ENCODE results near the gene CDH23.

CDH23 gene

DNA sequence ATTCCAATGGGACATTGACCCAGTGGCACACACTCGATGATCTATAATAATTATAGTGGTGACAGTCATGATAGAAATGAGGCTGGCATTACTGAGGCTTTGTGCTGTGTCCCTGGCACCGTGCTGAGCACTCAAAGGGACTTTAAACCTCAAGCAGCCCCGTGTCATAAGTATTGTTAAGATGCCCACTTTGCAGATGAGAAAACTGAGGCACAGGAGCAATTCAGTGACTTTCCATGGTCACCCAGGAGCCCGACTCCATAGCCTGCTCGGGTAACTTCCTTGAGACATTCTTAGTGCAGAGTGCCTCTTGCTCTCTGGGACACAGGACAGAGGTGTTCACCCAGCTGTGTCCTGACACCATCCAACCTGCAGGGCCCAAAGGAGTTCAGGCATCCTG lies 170.3 kb downstream of the CDH23 start:
- H3K36me3 ChIP-seq (ENCODE audit: control insufficient read depth, insufficient read depth, low read length): no peaks in the 10 kb centered on the region
- no peaks in the 10 kb centered on the region for H3K4me1 ChIP-seq (ENCODE audit: control insufficient read depth, insufficient read depth, low read length)
- no peak overlapping the region for H3K9ac ChIP-seq (ENCODE audit: low read length)
- H3K9me3 ChIP-seq (ENCODE audit: control insufficient read depth, low read length): no peaks in the 10 kb centered on the region
- no peak overlapping the region for H3K4me3 ChIP-seq (ENCODE audit: low read length)
- H3K27me3 ChIP-seq (ENCODE audit: control insufficient read depth, insufficient read depth, low read length): peaks cover 6% of the 10 kb centered on the region

DNA sequence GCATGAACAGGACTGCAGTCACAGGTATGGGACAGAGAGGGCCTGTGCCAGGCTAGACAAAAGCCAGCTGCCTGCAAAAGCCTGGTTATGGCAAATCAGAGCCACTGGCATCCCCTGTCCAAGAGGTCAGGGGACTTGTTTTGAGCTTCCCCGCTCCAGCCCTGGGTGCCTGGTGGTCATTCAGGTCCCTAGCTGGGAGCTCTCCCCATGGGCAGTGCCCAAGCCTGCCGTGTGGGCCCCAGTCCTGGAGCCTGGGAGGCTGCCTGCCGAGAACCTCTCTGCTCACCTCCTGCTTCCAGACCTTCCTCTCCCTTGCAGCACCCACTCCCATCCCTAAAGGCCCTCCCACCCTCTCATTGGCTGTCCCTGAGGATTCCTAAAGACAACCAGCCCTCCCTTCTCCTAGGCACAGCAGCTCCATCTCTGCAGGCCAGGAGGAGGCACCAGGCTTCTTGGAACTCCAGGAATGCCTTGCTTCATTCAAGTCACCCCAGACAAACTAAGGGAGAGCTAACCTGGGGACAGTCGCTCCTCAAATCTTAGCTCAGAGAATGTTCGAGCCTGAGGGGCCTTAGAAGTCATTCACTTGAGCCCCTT lies 172.3 kb downstream of the CDH23 start:
- H3K27me3 ChIP-seq (ENCODE audit: control insufficient read depth, insufficient read depth, low read length): peaks cover 4% of the 10 kb centered on the region
- no peaks in the 10 kb centered on the region for H3K36me3 ChIP-seq (ENCODE audit: control insufficient read depth, insufficient read depth, low read length)
- no peak overlapping the region for H3K9ac ChIP-seq (ENCODE audit: low read length)
- no peaks in the 10 kb centered on the region for H3K4me1 ChIP-seq (ENCODE audit: control insufficient read depth, insufficient read depth, low read length)
- no peak overlapping the region for H3K4me3 ChIP-seq (ENCODE audit: low read length)
- H3K9me3 ChIP-seq (ENCODE audit: control insufficient read depth, low read length): no peaks in the 10 kb centered on the region

- H3K36me3 ChIP-seq (ENCODE audit: control insufficient read depth, insufficient read depth, low read length): no peaks in the 10 kb centered on the region
- no peak overlapping the region for H3K9ac ChIP-seq (ENCODE audit: low read length)
- no peak overlapping the region for H3K4me3 ChIP-seq (ENCODE audit: low read length)
- H3K9me3 ChIP-seq (ENCODE audit: control insufficient read depth, low read length): no peaks in the 10 kb centered on the region
- no peaks in the 10 kb centered on the region for H3K27me3 ChIP-seq (ENCODE audit: control insufficient read depth, insufficient read depth, low read length)
- no peaks in the 10 kb centered on the region for H3K4me1 ChIP-seq (ENCODE audit: control insufficient read depth, insufficient read depth, low read length)
Measured at GRCh38 chr10:71569775-71570588, 173.3 kb downstream of the CDH23 start.

GRCh38 chr10:71571460-71572175 lies 174.9 kb downstream of the CDH23 start:
- no peak overlapping the region for H3K4me3 ChIP-seq (ENCODE audit: low read length)
- H3K4me1 ChIP-seq (ENCODE audit: control insufficient read depth, insufficient read depth, low read length): no peaks in the 10 kb centered on the region
- H3K27me3 ChIP-seq (ENCODE audit: control insufficient read depth, insufficient read depth, low read length): no peaks in the 10 kb centered on the region
- no peaks in the 10 kb centered on the region for H3K36me3 ChIP-seq (ENCODE audit: control insufficient read depth, insufficient read depth, low read length)
- no peaks in the 10 kb centered on the region for H3K9me3 ChIP-seq (ENCODE audit: control insufficient read depth, low read length)
- H3K9ac ChIP-seq (ENCODE audit: low read length): no peak overlapping the region

DNA sequence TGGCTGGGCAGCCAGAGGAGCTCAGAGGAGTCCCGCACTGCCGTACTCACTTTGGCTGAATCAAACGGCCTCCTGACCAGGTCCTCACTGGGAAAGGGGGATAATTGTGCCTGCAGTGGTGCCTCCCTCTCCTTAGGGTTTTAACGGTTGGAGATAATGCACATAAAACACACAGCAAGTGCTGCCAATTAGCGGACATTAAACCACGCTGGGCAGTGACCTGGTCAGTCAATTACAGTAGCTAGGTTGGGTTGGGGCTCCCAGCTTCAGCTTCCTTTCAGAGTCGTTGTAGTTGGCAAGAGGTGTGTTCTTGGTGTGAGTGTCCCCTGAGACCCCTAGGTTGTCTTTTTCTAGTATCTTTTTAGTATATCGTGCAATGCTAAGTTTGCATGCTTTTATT lies 176.2 kb downstream of the CDH23 start:
- Histone ChIP-seq H3K9ac (ENCODE audit: low read length) (no peak overlapping the region), H3K9me3 (ENCODE audit: control insufficient read depth, low read length) (no peaks in the 10 kb centered on the region), H3K27me3 (ENCODE audit: control insufficient read depth, insufficient read depth, low read length) (peaks cover 3% of the 10 kb centered on the region), H3K36me3 (ENCODE audit: control insufficient read depth, insufficient read depth, low read length) (no peaks in the 10 kb centered on the region), H3K4me1 (ENCODE audit: control insufficient read depth, insufficient read depth, low read length) (no peaks in the 10 kb centered on the region), H3K4me3 (ENCODE audit: low read length) (no peak overlapping the region)

DNA sequence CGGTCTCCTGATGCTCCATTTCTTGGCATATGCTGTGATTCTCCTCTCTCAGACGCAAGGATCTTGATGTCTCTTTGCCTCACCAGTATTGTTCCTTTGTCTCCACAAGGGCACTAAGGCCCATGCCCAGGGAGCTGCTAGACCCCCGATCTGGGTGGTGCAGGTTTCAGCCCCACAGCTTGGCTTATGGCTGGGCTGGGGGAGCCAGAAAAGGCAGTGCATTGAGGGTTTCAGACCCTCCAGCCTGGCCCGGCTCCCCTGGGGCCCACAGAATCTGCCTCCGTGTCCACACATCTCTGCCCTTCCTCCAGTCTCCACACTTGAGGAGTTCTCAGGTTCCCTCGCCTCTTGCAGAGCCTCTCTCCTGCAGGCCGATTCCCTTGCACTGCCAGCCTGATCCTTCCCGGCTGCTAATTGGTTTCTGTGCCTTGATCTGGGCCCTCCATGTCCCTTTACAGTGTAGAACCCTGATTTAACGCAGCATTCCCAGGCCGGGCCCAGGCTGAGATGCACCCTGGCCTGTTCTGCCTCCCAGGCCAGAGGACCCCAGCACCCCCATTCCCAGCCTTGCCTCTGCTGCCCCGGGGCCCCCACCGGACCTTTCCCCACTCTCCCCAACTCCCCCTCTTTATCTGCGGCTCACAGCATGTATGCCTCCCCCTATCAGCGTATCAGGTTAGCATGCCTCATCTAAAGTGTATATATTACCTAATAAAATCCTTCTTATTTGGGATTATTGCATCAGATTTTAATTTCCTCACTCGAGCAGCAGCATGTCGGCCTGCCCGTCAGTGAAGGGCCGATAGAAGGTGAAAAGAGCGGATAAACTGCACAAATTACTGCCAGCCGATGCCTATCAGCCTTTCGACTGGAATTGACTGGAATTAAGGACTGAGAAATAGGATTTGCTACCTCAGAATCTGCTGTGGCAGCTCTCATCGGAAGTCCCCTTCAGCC lies 177.1 kb downstream of the CDH23 start:
- no peaks in the 10 kb centered on the region for H3K4me1 ChIP-seq (ENCODE audit: control insufficient read depth, insufficient read depth, low read length)
- H3K27me3 ChIP-seq (ENCODE audit: control insufficient read depth, insufficient read depth, low read length): peaks cover 3% of the 10 kb centered on the region
- no peaks in the 10 kb centered on the region for H3K36me3 ChIP-seq (ENCODE audit: control insufficient read depth, insufficient read depth, low read length)
- no peak overlapping the region for H3K9ac ChIP-seq (ENCODE audit: low read length)
- H3K9me3 ChIP-seq (ENCODE audit: control insufficient read depth, low read length): no peaks in the 10 kb centered on the region
- no peak overlapping the region for H3K4me3 ChIP-seq (ENCODE audit: low read length)

GRCh38 chr10:71575451-71575850 lies 178.7 kb downstream of the CDH23 start:
- no peaks in the 10 kb centered on the region for H3K4me1 ChIP-seq (ENCODE audit: control insufficient read depth, insufficient read depth, low read length)
- no peaks in the 10 kb centered on the region for H3K36me3 ChIP-seq (ENCODE audit: control insufficient read depth, insufficient read depth, low read length)
- peaks cover 3% of the 10 kb centered on the region for H3K27me3 ChIP-seq (ENCODE audit: control insufficient read depth, insufficient read depth, low read length)
- H3K9me3 ChIP-seq (ENCODE audit: control insufficient read depth, low read length): no peaks in the 10 kb centered on the region
- no peak overlapping the region for H3K9ac ChIP-seq (ENCODE audit: low read length)
- H3K4me3 ChIP-seq (ENCODE audit: low read length): no peak overlapping the region

GRCh38 chr10:71575934-71576801 lies 179.4 kb downstream of the CDH23 start:
- Histone ChIP-seq H3K9me3 (ENCODE audit: control insufficient read depth, low read length) (no peaks in the 10 kb centered on the region), H3K4me1 (ENCODE audit: control insufficient read depth, insufficient read depth, low read length) (no peaks in the 10 kb centered on the region), H3K9ac (ENCODE audit: low read length) (no peak overlapping the region), H3K4me3 (ENCODE audit: low read length) (no peak overlapping the region), H3K36me3 (ENCODE audit: control insufficient read depth, insufficient read depth, low read length) (no peaks in the 10 kb centered on the region), H3K27me3 (ENCODE audit: control insufficient read depth, insufficient read depth, low read length) (peaks cover 3% of the 10 kb centered on the region)

DNA sequence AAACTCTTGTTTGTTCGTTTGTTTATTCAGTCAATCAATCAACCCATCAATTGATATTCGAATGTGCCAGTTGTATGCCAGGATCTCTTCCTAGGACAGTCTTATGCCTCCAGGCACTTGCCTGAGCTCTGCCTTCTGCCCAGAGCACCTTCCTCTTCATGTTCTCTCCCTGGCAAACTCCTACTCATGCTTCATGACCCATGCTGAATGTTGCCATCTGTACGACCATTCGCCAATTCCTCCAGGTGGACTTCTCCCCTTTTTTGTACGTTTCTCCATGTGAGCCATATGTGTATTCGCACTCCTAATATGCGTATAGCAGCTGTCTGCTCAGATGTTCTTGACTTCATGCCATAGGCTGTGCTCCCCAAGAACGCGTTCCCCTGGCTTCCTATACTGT lies 180.1 kb downstream of the CDH23 start:
- Histone ChIP-seq H3K4me1 (ENCODE audit: control insufficient read depth, insufficient read depth, low read length) (no peaks in the 10 kb centered on the region), H3K4me3 (ENCODE audit: low read length) (no peak overlapping the region), H3K27me3 (ENCODE audit: control insufficient read depth, insufficient read depth, low read length) (peaks cover 3% of the 10 kb centered on the region), H3K9ac (ENCODE audit: low read length) (no peak overlapping the region), H3K36me3 (ENCODE audit: control insufficient read depth, insufficient read depth, low read length) (no peaks in the 10 kb centered on the region), H3K9me3 (ENCODE audit: control insufficient read depth, low read length) (no peaks in the 10 kb centered on the region)

GRCh38 chr10:71577345-71577744 lies 180.6 kb downstream of the CDH23 start:
- H3K9ac ChIP-seq (ENCODE audit: low read length): no peak overlapping the region
- H3K4me1 ChIP-seq (ENCODE audit: control insufficient read depth, insufficient read depth, low read length): no peaks in the 10 kb centered on the region
- no peaks in the 10 kb centered on the region for H3K36me3 ChIP-seq (ENCODE audit: control insufficient read depth, insufficient read depth, low read length)
- H3K27me3 ChIP-seq (ENCODE audit: control insufficient read depth, insufficient read depth, low read length): peaks cover 3% of the 10 kb centered on the region
- no peaks in the 10 kb centered on the region for H3K9me3 ChIP-seq (ENCODE audit: control insufficient read depth, low read length)
- H3K4me3 ChIP-seq (ENCODE audit: low read length): no peak overlapping the region

- H3K4me3 ChIP-seq (ENCODE audit: low read length): no peak overlapping the region
Measured at GRCh38 chr10:71578069-71578468, 181.3 kb downstream of the CDH23 start.

More at GRCh38 chr10:71578069-71578468, 181.3 kb downstream of the CDH23 start:
- Histone ChIP-seq H3K9me3 (ENCODE audit: control insufficient read depth, low read length) (no peaks in the 10 kb centered on the region), H3K36me3 (ENCODE audit: control insufficient read depth, insufficient read depth, low read length) (no peaks in the 10 kb centered on the region), H3K4me1 (ENCODE audit: control insufficient read depth, insufficient read depth, low read length) (no peaks in the 10 kb centered on the region), H3K9ac (ENCODE audit: low read length) (no peak overlapping the region), H3K27me3 (ENCODE audit: control insufficient read depth, insufficient read depth, low read length) (peaks cover 3% of the 10 kb centered on the region)
